NCI-H1694 (cell line): Measurements from ENCODE around the gene SH3BGRL.
A peak's percentile ranks its signal among the peaks of the same experiment; 100 is the strongest.

Source experiments
- DNase-seq: peaks from one replicate; lab custom pipeline; 2025; lab: John Stamatoyannopoulos, UW

The SH3BGRL gene

GRCh38 chrX:81201671-81202455 is at the start of gene SH3BGRL, which contains the start of gene HMGN5:
SH3BGRL (plus strand) TSS chrX:81202102; CDS start chrX:81202201, 99 bp downstream.
HMGN5 (minus strand) TSS chrX:81201913; CDS start chrX:81121549, 80,364 bp downstream.
- no peak for DNase-seq

GRCh38 chrX:81168391-81168790 is 33.5 kb upstream of the SH3BGRL start:
- no peak for DNase-seq

- DNase-seq: peak; percentile 0
Measured at GRCh38 chrX:81174286-81174685, 27.6 kb upstream of the SH3BGRL start.

- no peak for DNase-seq
Measured at GRCh38 chrX:81195259-81195658, 6.6 kb upstream of the SH3BGRL start.

GRCh38 chrX:81195712-81196111 is 6.2 kb upstream of the SH3BGRL start:
- DNase-seq: peak; percentile 56

GRCh38 chrX:81201071-81201470 is 831 bp upstream of the SH3BGRL start:
- DNase-seq: no peak

- DNase-seq: no peak
Measured at GRCh38 chrX:81202456-81202819, 536 bp downstream of the SH3BGRL start.

GRCh38 chrX:81202943-81203342 is 1.0 kb downstream of the SH3BGRL start:
- no peak for DNase-seq

- no peak for DNase-seq
Measured at GRCh38 chrX:81205551-81205950, 3.6 kb downstream of the SH3BGRL start.

GRCh38 chrX:81206476-81206875 is 4.6 kb downstream of the SH3BGRL start:
- DNase-seq: no peak

GRCh38 chrX:81208916-81209315 is 7.0 kb downstream of the SH3BGRL start:
- no peak for DNase-seq

GRCh38 chrX:81215685-81216084 is 13.8 kb downstream of the SH3BGRL start:
- DNase-seq: no peak

- DNase-seq: no peak
Measured at GRCh38 chrX:81229229-81229628, 27.3 kb downstream of the SH3BGRL start.

GRCh38 chrX:81229901-81230300 is 28.0 kb downstream of the SH3BGRL start:
- DNase-seq: no peak

GRCh38 chrX:81231476-81231875 is 29.6 kb downstream of the SH3BGRL start:
- DNase-seq: no peak

GRCh38 chrX:81232218-81232617 is 30.3 kb downstream of the SH3BGRL start:
- no peak for DNase-seq

GRCh38 chrX:81237516-81237915 is 35.6 kb downstream of the SH3BGRL start:
- no peak for DNase-seq

GRCh38 chrX:81238166-81238565 is 36.3 kb downstream of the SH3BGRL start:
- DNase-seq: no peak

GRCh38 chrX:81240701-81241331 is 38.9 kb downstream of the SH3BGRL start:
- DNase-seq: no peak

- DNase-seq: no peak
Measured at GRCh38 chrX:81241753-81242152, 39.9 kb downstream of the SH3BGRL start.

- no peak for DNase-seq
Measured at GRCh38 chrX:81255876-81256275, 54.0 kb downstream of the SH3BGRL start.

- no peak for DNase-seq
Measured at GRCh38 chrX:81257817-81258216, 55.9 kb downstream of the SH3BGRL start.

- DNase-seq: no peak
Measured at GRCh38 chrX:81259020-81259713, 57.3 kb downstream of the SH3BGRL start.
